Loucy (cell line): ENCODE results near the gene CACTIN.

Experiments
- CTCF ChIP-seq: fragments of 200-600 bp; sonication (generic); conservative IDR thresholded peaks from 2 replicates; pipeline ENCODE4 v1.5.1; 2014; ENCODE audit warnings: mild to moderate bottlenecking, antibody characterized with exemption, low read length
- EZH2phosphoT487 ChIP-seq: fragments of 200-600 bp; IDR thresholded peaks from 2 replicates; pipeline ENCODE4 v1.6.1; 2018; ENCODE audit warnings: antibody characterized with exemption, mild to moderate bottlenecking, moderate library complexity, borderline replicate concordance

GRCh38 chr19:3577723-3578344 lies 48.8 kb downstream of the CACTIN start:
- TF ChIP-seq CTCF (no peak), EZH2phosphoT487 (no peak)
